HG03095 (cell line): ENCODE data around the gene TIMP2.
"Not testable (repeated sequence)": the region's sequence is repeated elsewhere in the genome, so short reads cannot be mapped to it uniquely, and the experiment has no call there.

Experiments used
- ATAC-seq: cut with Tn5 transposase; IDR thresholded peaks from one replicate; pipeline ENCODE4 v1.9.1; 2021; ENCODE audit warnings: moderate library complexity; ENCODE audit not compliant: unreplicated experiment

TIMP2 gene

GRCh38 chr17:78891406-78892061 is 33.7 kb downstream of the TIMP2 start:
- no peak for ATAC-seq

- ATAC-seq = no peak
These were observed 34.7 kb downstream of the TIMP2 start for GRCh38 chr17:78890498-78890897.

- not testable (repeated sequence) for ATAC-seq
These were observed 35.1 kb downstream of the TIMP2 start for GRCh38 chr17:78890096-78890495.

GRCh38 chr17:78889531-78889930 is 35.7 kb downstream of the TIMP2 start:
- no peak for ATAC-seq

GRCh38 chr17:78888941-78889518 is 36.2 kb downstream of the TIMP2 start:
- no peak for ATAC-seq

GRCh38 chr17:78886954-78887353 is 38.2 kb downstream of the TIMP2 start:
- no peak for ATAC-seq

- no peak for ATAC-seq
These were observed 39.2 kb downstream of the TIMP2 start for GRCh38 chr17:78885956-78886355.

- ATAC-seq = no peak
These were observed 40.1 kb downstream of the TIMP2 start for GRCh38 chr17:78884876-78885667.

GRCh38 chr17:78884148-78884825 is 40.9 kb downstream of the TIMP2 start:
- ATAC-seq = no peak

GRCh38 chr17:78883533-78884131 is 41.6 kb downstream of the TIMP2 start:
- ATAC-seq = no peak

GRCh38 chr17:78883089-78883532 is 42.1 kb downstream of the TIMP2 start:
- ATAC-seq = no peak

- no peak for ATAC-seq
These were observed 42.6 kb downstream of the TIMP2 start for GRCh38 chr17:78882540-78883088.

- no peak for ATAC-seq
These were observed 45.5 kb downstream of the TIMP2 start for GRCh38 chr17:78879635-78880186.

GRCh38 chr17:78878871-78879527 is 46.2 kb downstream of the TIMP2 start:
- ATAC-seq = no peak

GRCh38 chr17:78878261-78878660 is 46.9 kb downstream of the TIMP2 start:
- no peak for ATAC-seq

- not testable (repeated sequence) for ATAC-seq
These were observed 48.2 kb downstream of the TIMP2 start for GRCh38 chr17:78876954-78877517.

- no peak for ATAC-seq
These were observed 49.0 kb downstream of the TIMP2 start for GRCh38 chr17:78876094-78876597.

GRCh38 chr17:78875363-78876093 is 49.7 kb downstream of the TIMP2 start:
- no peak for ATAC-seq
